DOHH2 (cell line): ENCODE results near the gene TNFAIP2.

Experiments used
- H3F3A ChIP-seq: fragments of 200-600 bp; sonication (generic), shearing (Covaris generic); 2 replicates; pipeline ENCODE4 v1.6.0; 2016; ENCODE audit warnings: antibody characterized with exemption, mild to moderate bottlenecking; ENCODE audit not compliant: control insufficient read depth, insufficient read depth
- H3K27ac ChIP-seq: fragments of 200-600 bp; sonication (generic); 2 replicates; pipeline ENCODE4 v1.5.1; 2014; ENCODE audit warnings: low read depth, mild to moderate bottlenecking, low read length, moderate library complexity
- H3K27me3 ChIP-seq: fragments of 200-600 bp; sonication (generic); 2 replicates; pipeline ENCODE4 v1.6.1; 2014; ENCODE audit warnings: mild to moderate bottlenecking, low read length, mixed read lengths; ENCODE audit not compliant: control insufficient read depth
- H3K36me3 ChIP-seq: fragments of 200-600 bp; sonication (generic); 2 replicates; pipeline ENCODE4 v1.6.1; 2014; ENCODE audit warnings: mild to moderate bottlenecking, low read length, moderate library complexity, mixed read lengths; ENCODE audit not compliant: control insufficient read depth
- H3K4me1 ChIP-seq: fragments of 200-600 bp; sonication (generic); 2 replicates; pipeline ENCODE4 v1.6.1; 2014; ENCODE audit warnings: mild to moderate bottlenecking, low read length, mixed read lengths; ENCODE audit not compliant: control insufficient read depth
- H3K4me2 ChIP-seq: fragments of 200-600 bp; sonication (generic); 2 replicates; pipeline ENCODE4 v1.6.0; 2014; ENCODE audit warnings: mild to moderate bottlenecking, low read length, moderate library complexity
- H3K4me3 ChIP-seq: fragments of 200-600 bp; sonication (generic); 2 replicates; pipeline ENCODE4 v1.5.1; 2014; ENCODE audit warnings: mild to moderate bottlenecking, low read length, mixed read lengths
- H3K79me2 ChIP-seq: fragments of 200-600 bp; sonication (generic); 2 replicates; pipeline ENCODE4 v1.6.1; 2014; ENCODE audit warnings: mild to moderate bottlenecking, low read length, mixed read lengths; ENCODE audit not compliant: control insufficient read depth
- H3K9me2 ChIP-seq: fragments of 200-600 bp; sonication (generic); replicated peaks from 2 replicates; pipeline ENCODE4 v1.6.1; 2014; ENCODE audit warnings: mild to moderate bottlenecking, low read length, mixed read lengths; ENCODE audit not compliant: control insufficient read depth
- H3K9me3 ChIP-seq: fragments of 200-600 bp; sonication (generic); 2 replicates; pipeline ENCODE4 v1.6.1; 2014; ENCODE audit warnings: antibody characterized with exemption, low read length, mixed read lengths; ENCODE audit not compliant: control insufficient read depth, insufficient read depth
- H4K20me1 ChIP-seq: fragments of 200-600 bp; sonication (generic); 2 replicates; pipeline ENCODE4 v1.6.0; 2014; ENCODE audit warnings: low read depth, mild to moderate bottlenecking, antibody characterized with exemption, low read length, moderate library complexity; ENCODE audit not compliant: control insufficient read depth, insufficient read depth
- EZH2phosphoT487 ChIP-seq: fragments of 200-600 bp; sonication (generic); IDR thresholded peaks from 2 replicates; pipeline ENCODE4 v1.6.1; 2017; ENCODE audit warnings: borderline replicate concordance, mild to moderate bottlenecking, antibody characterized with exemption, low read length, moderate library complexity, mixed read lengths
- TF ChIP-seq, protein P1 (sequence below): fragments of 200-600 bp; sonication (generic); IDR thresholded peaks from one replicate; pipeline ENCODE4 v1.5.1; 2014; ENCODE audit warnings: antibody characterized with exemption, mild to moderate bottlenecking, low read depth, low read length; ENCODE audit not compliant: poor library complexity, severe bottlenecking

Gene TNFAIP2

DNA sequence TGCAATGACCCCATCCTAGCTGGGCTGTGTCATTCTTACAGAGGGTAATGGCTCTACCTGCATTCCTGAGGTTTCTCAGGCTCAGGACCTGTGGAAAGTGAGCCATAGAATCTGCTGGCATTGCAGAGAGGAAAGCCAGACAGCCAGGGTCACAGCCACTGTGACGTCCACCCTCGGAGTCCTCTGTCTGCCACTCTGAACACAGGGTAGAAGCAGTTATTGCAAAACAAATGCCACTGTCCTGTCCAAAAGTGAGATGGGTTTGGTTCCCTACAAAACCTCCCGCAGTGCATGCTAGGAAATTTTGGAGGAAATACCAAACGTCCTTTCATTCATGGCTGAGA, 37.8 kb downstream of the TNFAIP2 start:
- no peaks in the 10 kb centered on the region for H3K4me1 ChIP-seq
- H3K27ac ChIP-seq = no peak overlapping the region
- no peaks in the 10 kb centered on the region for H3F3A ChIP-seq
- no peaks in the 10 kb centered on the region for H3K36me3 ChIP-seq
- H3K4me3 ChIP-seq = no peak overlapping the region
- no peaks in the 10 kb centered on the region for H3K79me2 ChIP-seq
- no peaks in the 10 kb centered on the region for H4K20me1 ChIP-seq
- TF ChIP-seq EZH2phosphoT487 = no peak
- H3K27me3 ChIP-seq = peaks cover 24% of the 10 kb centered on the region
- H3K9me3 ChIP-seq = no peaks in the 10 kb centered on the region
- no peak overlapping the region for H3K4me2 ChIP-seq
- H3K9me2 ChIP-seq = no peaks in the 10 kb centered on the region

DNA sequence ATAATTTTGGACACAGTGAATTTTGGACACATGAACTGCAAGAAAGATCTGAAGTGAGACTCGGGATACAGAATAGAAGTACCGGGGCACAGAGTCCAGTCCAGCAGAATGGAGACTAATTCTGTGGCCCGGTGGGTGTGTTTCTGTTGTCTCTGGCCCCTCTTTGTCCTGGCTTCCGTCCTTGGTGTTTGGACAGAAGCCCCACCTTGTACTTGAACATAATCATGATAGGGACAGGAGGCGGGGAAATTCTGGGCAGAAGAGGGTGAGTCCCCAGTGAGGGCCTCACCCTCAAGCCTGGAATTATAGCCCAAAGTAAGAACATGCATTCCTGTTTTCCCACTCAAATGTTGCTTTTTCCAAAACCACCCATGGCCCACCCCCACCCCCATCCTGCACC, 39.9 kb downstream of the TNFAIP2 start:
- H3K9me2 ChIP-seq = no peaks in the 10 kb centered on the region
- H3K4me3 ChIP-seq = no peak overlapping the region

DNA sequence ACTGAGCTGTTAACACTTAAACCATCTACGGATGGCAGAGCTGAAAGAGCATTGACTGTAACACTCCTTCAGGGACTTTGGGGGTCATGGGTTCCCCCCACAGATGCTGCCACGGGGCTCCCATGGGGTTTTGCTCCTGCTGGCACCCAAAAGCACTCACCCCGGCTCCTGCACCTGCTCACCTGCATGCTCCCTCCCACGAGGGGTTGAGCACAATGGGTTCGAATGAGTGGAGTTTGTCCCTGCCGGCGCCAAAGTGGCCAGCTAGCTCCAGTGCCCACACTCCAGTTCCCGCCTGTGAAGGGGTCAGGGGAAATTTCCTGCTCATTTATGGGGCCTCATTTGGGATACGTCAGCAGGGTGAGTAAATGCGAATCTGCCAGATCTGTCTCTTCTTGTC, 40.7 kb downstream of the TNFAIP2 start:
- Histone ChIP-seq H3K4me3 (no peak overlapping the region), H4K20me1 (no peaks in the 10 kb centered on the region), H3K27me3 (peaks cover 24% of the 10 kb centered on the region), H3K79me2 (no peaks in the 10 kb centered on the region), H3K9me2 (no peaks in the 10 kb centered on the region), H3K4me1 (no peaks in the 10 kb centered on the region), H3K36me3 (no peaks in the 10 kb centered on the region), H3K9me3 (peaks cover 12% of the 10 kb centered on the region), H3K4me2 (no peak overlapping the region), H3K27ac (no peak overlapping the region), H3F3A (no peaks in the 10 kb centered on the region)
- TF ChIP-seq, protein P1, sequence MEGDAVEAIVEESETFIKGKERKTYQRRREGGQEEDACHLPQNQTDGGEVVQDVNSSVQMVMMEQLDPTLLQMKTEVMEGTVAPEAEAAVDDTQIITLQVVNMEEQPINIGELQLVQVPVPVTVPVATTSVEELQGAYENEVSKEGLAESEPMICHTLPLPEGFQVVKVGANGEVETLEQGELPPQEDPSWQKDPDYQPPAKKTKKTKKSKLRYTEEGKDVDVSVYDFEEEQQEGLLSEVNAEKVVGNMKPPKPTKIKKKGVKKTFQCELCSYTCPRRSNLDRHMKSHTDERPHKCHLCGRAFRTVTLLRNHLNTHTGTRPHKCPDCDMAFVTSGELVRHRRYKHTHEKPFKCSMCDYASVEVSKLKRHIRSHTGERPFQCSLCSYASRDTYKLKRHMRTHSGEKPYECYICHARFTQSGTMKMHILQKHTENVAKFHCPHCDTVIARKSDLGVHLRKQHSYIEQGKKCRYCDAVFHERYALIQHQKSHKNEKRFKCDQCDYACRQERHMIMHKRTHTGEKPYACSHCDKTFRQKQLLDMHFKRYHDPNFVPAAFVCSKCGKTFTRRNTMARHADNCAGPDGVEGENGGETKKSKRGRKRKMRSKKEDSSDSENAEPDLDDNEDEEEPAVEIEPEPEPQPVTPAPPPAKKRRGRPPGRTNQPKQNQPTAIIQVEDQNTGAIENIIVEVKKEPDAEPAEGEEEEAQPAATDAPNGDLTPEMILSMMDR = no peak
- no peak for TF ChIP-seq EZH2phosphoT487

More for the DNA sequence above, 39.9 kb downstream of the TNFAIP2 start:
- no peaks in the 10 kb centered on the region for H3F3A ChIP-seq
- H3K36me3 ChIP-seq = no peaks in the 10 kb centered on the region
- H3K9me3 ChIP-seq = peaks cover 4% of the 10 kb centered on the region
- H3K27ac ChIP-seq = no peak overlapping the region
- H3K4me2 ChIP-seq = no peak overlapping the region
- H3K4me1 ChIP-seq = no peaks in the 10 kb centered on the region
- H3K79me2 ChIP-seq = no peaks in the 10 kb centered on the region
- no peaks in the 10 kb centered on the region for H4K20me1 ChIP-seq
- peaks cover 24% of the 10 kb centered on the region for H3K27me3 ChIP-seq
- no peak for TF ChIP-seq EZH2phosphoT487

DNA sequence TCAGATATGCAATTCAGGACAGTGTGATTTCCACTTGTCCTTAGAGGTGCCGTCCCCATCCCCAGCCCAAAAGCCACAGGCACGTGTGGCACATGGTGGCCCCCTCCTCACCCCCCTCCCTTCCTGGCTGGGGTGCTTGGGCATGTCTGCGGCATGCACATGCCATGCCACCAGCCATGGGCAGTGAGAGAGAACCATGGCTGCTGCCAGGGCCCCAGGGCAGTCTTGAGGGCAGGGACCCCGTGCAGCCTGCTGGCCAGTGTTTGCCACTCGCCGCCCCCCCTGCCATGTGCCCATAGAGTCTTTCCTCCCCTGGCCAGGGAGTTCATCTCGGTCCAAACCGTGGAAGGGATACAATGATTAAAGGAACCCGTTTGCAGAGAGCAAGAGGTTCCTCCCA, 41.5 kb downstream of the TNFAIP2 start:
- no peaks in the 10 kb centered on the region for H3K4me1 ChIP-seq
- peaks cover 24% of the 10 kb centered on the region for H3K27me3 ChIP-seq
- no peaks in the 10 kb centered on the region for H3K36me3 ChIP-seq
- TF ChIP-seq, protein P1 = no peak
- TF ChIP-seq EZH2phosphoT487 = no peak
- H3K79me2 ChIP-seq = no peaks in the 10 kb centered on the region
- H3K4me3 ChIP-seq = no peak overlapping the region
- no peak overlapping the region for H3K4me2 ChIP-seq
- H3K9me2 ChIP-seq = no peaks in the 10 kb centered on the region
- no peaks in the 10 kb centered on the region for H3F3A ChIP-seq
- no peak overlapping the region for H3K27ac ChIP-seq
- H4K20me1 ChIP-seq = no peaks in the 10 kb centered on the region
- peaks cover 19% of the 10 kb centered on the region for H3K9me3 ChIP-seq
